PC-3 (cell line): ENCODE data around the gene SEMA4C. TPM values are rescaled to one million over a fixed set of nuclear protein-coding genes. Genes with fewer than 3 reads are reported as not detected.

Experiments
- ATAC-seq: fragments of 200-7000 bp; cut with Tn5 transposase; 2 replicates; pipeline ENCODE4 v1.9.1; 2020; ENCODE audit warnings: mild to moderate bottlenecking, moderate library complexity
- BruUV-seq: library from RNA; stranded (reverse); fragments of 400-500 nt; replicated peaks from 2 replicates; lab custom pipeline; 2021; lab: Mats Ljungman, UMichigan
- CTCF ChIA-PET: fragments of 300-600 bp; sonication (Branson Sonifier 250); formaldehyde crosslinking; loops from one replicate; lab custom pipeline; 2022; ENCODE audit warnings: antibody characterized with exemption; lab: Charles Lee
- POLR2A ChIA-PET: fragments of 300-600 bp; sonication (Branson Sonifier 250); formaldehyde crosslinking; loops from one replicate; lab custom pipeline; 2022; ENCODE audit warnings: antibody characterized with exemption; ENCODE audit not compliant: unreplicated experiment; lab: Charles Lee
- DNase-seq: peaks from one replicate; pipeline ENCODE4 v3.0.0-alpha.2; 2015
- H2AFZ ChIP-seq: fragments of 300-600 bp; sonication (generic); 2 replicates; pipeline ENCODE4 v1.6.0; 2016; ENCODE audit warnings: antibody characterized with exemption, low read length
- H3F3A ChIP-seq: fragments of 300-600 bp; sonication (generic); one replicate; pipeline ENCODE4 v1.6.0; 2017; ENCODE audit warnings: antibody characterized with exemption, low read length, control low read depth, mild to moderate bottlenecking; ENCODE audit not compliant: unreplicated experiment
- H3K27ac ChIP-seq: fragments of 300-600 bp; sonication (generic); 2 replicates; pipeline ENCODE4 v1.5.1; 2016; ENCODE audit warnings: mild to moderate bottlenecking, low read length
- H3K27me3 ChIP-seq: fragments of 300-600 bp; sonication (generic); 2 replicates; pipeline ENCODE4 v1.6.1; 2016; ENCODE audit warnings: low read length, mixed read lengths
- H3K36me3 ChIP-seq: fragments of 300-600 bp; sonication (generic); 2 replicates; pipeline ENCODE4 v1.6.1; 2016; ENCODE audit warnings: low read depth, mixed run types, low read length, mixed read lengths
- H3K4me1 ChIP-seq: fragments of 300-600 bp; sonication (generic); 2 replicates; pipeline ENCODE4 v1.5.1; 2016; ENCODE audit warnings: low read length; ENCODE audit not compliant: insufficient read depth
- H3K4me2 ChIP-seq: fragments of 300-600 bp; sonication (generic); 2 replicates; pipeline ENCODE4 v1.6.0; 2016; ENCODE audit warnings: low read length
- H3K4me3 ChIP-seq: fragments of 300-600 bp; sonication (generic); 2 replicates; pipeline ENCODE4 v1.5.1; 2016; ENCODE audit warnings: mild to moderate bottlenecking, low read length, mixed read lengths
- H3K79me2 ChIP-seq: fragments of 300-600 bp; sonication (generic); 2 replicates; pipeline ENCODE4 v1.6.1; 2017; ENCODE audit warnings: low read length, mixed read lengths
- H3K9ac ChIP-seq: fragments of 300-600 bp; sonication (generic); 2 replicates; pipeline ENCODE4 v1.6.0; 2016; ENCODE audit warnings: mild to moderate bottlenecking, low read length
- H3K9me2 ChIP-seq: fragments of 300-600 bp; sonication (generic); replicated peaks from 2 replicates; pipeline ENCODE4 v1.6.1; 2016; ENCODE audit warnings: mixed run types, low read length, mixed read lengths
- H3K9me3 ChIP-seq: fragments of 300-600 bp; sonication (generic); 2 replicates; pipeline ENCODE4 v1.6.1; 2016; ENCODE audit warnings: low read length, mixed read lengths
- H4K20me1 ChIP-seq: fragments of 300-600 bp; sonication (generic); 2 replicates; pipeline ENCODE4 v1.6.1; 2016; ENCODE audit warnings: low read length, mixed read lengths
- EZH2 ChIP-seq: fragments of 300-600 bp; sonication (generic); IDR thresholded peaks from one replicate; pipeline ENCODE4 v1.6.1; 2017; ENCODE audit warnings: antibody characterized with exemption, mild to moderate bottlenecking, low read length; ENCODE audit not compliant: unreplicated experiment
- EZH2phosphoT487 ChIP-seq: fragments of 300-600 bp; sonication (generic); IDR thresholded peaks from 2 replicates; pipeline ENCODE4 v1.6.1; 2018; ENCODE audit warnings: mild to moderate bottlenecking, antibody characterized with exemption, low read length, borderline replicate concordance
- intact Hi-C: fragments of 100-400 bp; cut with micrococcal nuclease; formaldehyde crosslinking; loops from 2 replicates; pipeline ENCODE4 v1.9.0; 2023
- total RNA-seq: library from RNA; depleted of rRNA; stranded (reverse); fragments of >200 nt; gene quantifications from 2 replicates; pipeline ENCODE4 v1.2.3, GENCODE V29; 2014
- TF ChIP-seq, protein P1 (sequence below): fragments of 300-600 bp; sonication (generic); conservative IDR thresholded peaks from 2 replicates; pipeline ENCODE4 v1.5.1; 2017; ENCODE audit warnings: antibody characterized with exemption, low read depth, mild to moderate bottlenecking, low read length

SEMA4C gene
- total RNA-seq, 1 experiment from 2014 or later: 20.6 TPM

GRCh38 chr2:96817882-96818281, 52.0 kb downstream of the SEMA4C start:
- H3K4me3 ChIP-seq: peak overlapping the region; percentile 69
- intact Hi-C loops: loop anchor here (5.0 kb wide), 1 partner anchor 76 kb away; the partner anchor contains the start of gene LMAN2L
- DNase-seq: no peak
- H3K27ac ChIP-seq: no peak overlapping the region
- ATAC-seq: no peak
- ChIA-PET CTCF (no interaction called here), POLR2A (no interaction called here)
- peaks cover 54% of the 10 kb centered on the region for H3K79me2 ChIP-seq
- no peaks in the 10 kb centered on the region for H3F3A ChIP-seq
- no peak for TF ChIP-seq EZH2
- TF ChIP-seq, protein P1, sequence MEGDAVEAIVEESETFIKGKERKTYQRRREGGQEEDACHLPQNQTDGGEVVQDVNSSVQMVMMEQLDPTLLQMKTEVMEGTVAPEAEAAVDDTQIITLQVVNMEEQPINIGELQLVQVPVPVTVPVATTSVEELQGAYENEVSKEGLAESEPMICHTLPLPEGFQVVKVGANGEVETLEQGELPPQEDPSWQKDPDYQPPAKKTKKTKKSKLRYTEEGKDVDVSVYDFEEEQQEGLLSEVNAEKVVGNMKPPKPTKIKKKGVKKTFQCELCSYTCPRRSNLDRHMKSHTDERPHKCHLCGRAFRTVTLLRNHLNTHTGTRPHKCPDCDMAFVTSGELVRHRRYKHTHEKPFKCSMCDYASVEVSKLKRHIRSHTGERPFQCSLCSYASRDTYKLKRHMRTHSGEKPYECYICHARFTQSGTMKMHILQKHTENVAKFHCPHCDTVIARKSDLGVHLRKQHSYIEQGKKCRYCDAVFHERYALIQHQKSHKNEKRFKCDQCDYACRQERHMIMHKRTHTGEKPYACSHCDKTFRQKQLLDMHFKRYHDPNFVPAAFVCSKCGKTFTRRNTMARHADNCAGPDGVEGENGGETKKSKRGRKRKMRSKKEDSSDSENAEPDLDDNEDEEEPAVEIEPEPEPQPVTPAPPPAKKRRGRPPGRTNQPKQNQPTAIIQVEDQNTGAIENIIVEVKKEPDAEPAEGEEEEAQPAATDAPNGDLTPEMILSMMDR: no peak
- TF ChIP-seq EZH2phosphoT487: no peak
- no peaks in the 10 kb centered on the region for H3K9me2 ChIP-seq
- H4K20me1 ChIP-seq: peaks cover 33% of the 10 kb centered on the region
- H3K9me3 ChIP-seq: no peaks in the 10 kb centered on the region
- H2AFZ ChIP-seq: no peak overlapping the region
- peak overlapping the region; percentile 91 for H3K4me2 ChIP-seq
- H3K27me3 ChIP-seq: no peaks in the 10 kb centered on the region
- no peaks in the 10 kb centered on the region for H3K36me3 ChIP-seq
- peaks cover 18% of the 10 kb centered on the region for H3K4me1 ChIP-seq
- H3K9ac ChIP-seq: no peak overlapping the region
- BruUV-seq: TSS peak; percentile 36

GRCh38 chr2:96816836-96817702, 52.8 kb downstream of the SEMA4C start:
- intact Hi-C loops: loop anchor here (5.0 kb wide), 1 partner anchor 75 kb away; the partner anchor contains the start of gene LMAN2L
- H3K27ac ChIP-seq: no peak overlapping the region

More at GRCh38 chr2:96816836-96817702, 52.8 kb downstream of the SEMA4C start:
- H3K27me3 ChIP-seq: no peaks in the 10 kb centered on the region
- ChIA-PET CTCF (interaction anchor here (0.6 to 0.9 kb wide), 2 partner anchors 28 to 55 kb away, joined by 3 read pairs; no protein-coding TSS in a partner anchor), POLR2A (no interaction called here)
- peak; percentile 3 for ATAC-seq
- peaks cover 48% of the 10 kb centered on the region for H3K79me2 ChIP-seq
- BruUV-seq: no TSS peak
- H3K9ac ChIP-seq: 0 out of 2 replicates have a peak overlapping the region, but pooled peaks have one; percentile 2
- H3K9me2 ChIP-seq: no peaks in the 10 kb centered on the region
- peak overlapping the region; percentile 91 for H3K4me2 ChIP-seq
- TF ChIP-seq EZH2phosphoT487 (no peak), EZH2 (no peak)
- TF ChIP-seq, protein P1: no peak
- peak; percentile 22 for DNase-seq
- H4K20me1 ChIP-seq: peaks cover 30% of the 10 kb centered on the region
- peak overlapping the region; percentile 44; the same call in 1 of the 2 replicates for H2AFZ ChIP-seq
- no peaks in the 10 kb centered on the region for H3K36me3 ChIP-seq
- no peaks in the 10 kb centered on the region for H3F3A ChIP-seq
- peaks cover 18% of the 10 kb centered on the region for H3K4me1 ChIP-seq
- peak overlapping the region; percentile 69 for H3K4me3 ChIP-seq
- no peaks in the 10 kb centered on the region for H3K9me3 ChIP-seq
